IMR-90 (cell line): Measurements from ENCODE around the gene ANKRD6. TPM values are rescaled to one million over a fixed set of nuclear protein-coding genes. Genes with fewer than 3 reads are reported as not detected.
"Not testable (repeated sequence)": the region's sequence is repeated elsewhere in the genome, so short reads cannot be mapped to it uniquely, and the experiment has no call there.

ENCODE experiments used
- ATAC-seq: fragments of 200-7000 bp; cut with Tn5 transposase; 2 replicates; pipeline ENCODE4 v1.9.1; 2020; ENCODE audit warnings: low read depth, mild to moderate bottlenecking, moderate library complexity
- BruUV-seq: library from RNA; stranded (reverse); fragments of 400-500 nt; replicated peaks from 2 replicates; lab custom pipeline; 2021; lab: Mats Ljungman, UMichigan
- CTCF ChIA-PET: fragments of 300-600 bp; formaldehyde crosslinking; extraction: SDS; loops from one replicate; lab custom pipeline; 2021; ENCODE audit warnings: antibody characterized with exemption; lab: Yijun Ruan, JAX
- POLR2A ChIA-PET: fragments of 300-600 bp; sonication (Branson Sonifier 250); formaldehyde crosslinking; loops from one replicate; lab custom pipeline; 2022; ENCODE audit warnings: antibody characterized with exemption; ENCODE audit not compliant: unreplicated experiment; lab: Charles Lee
- DNase-seq: peaks from one replicate; pipeline ENCODE4 v3.0.0; 2013
- H2AFZ ChIP-seq: replicated peaks from 2 replicates; pipeline ENCODE3; 2013; ENCODE audit warnings: low read length, mild to moderate bottlenecking; ENCODE audit not compliant: poor library complexity
- H2AK5ac ChIP-seq: 2 replicates; pipeline ENCODE4 v1.6.1; 2013; ENCODE audit warnings: low read depth, low read length, inconsistent platforms
- H2AK9ac ChIP-seq: replicated peaks from 2 replicates; pipeline ENCODE3; 2013; ENCODE audit warnings: mild to moderate bottlenecking, low read depth, low read length, moderate library complexity; ENCODE audit not compliant: poor library complexity
- H2BK120ac ChIP-seq: 2 replicates; pipeline ENCODE4 v1.6.1; 2013; ENCODE audit warnings: low read depth, low read length, inconsistent platforms
- H2BK15ac ChIP-seq: 3 replicates; pipeline ENCODE4 v1.6.1; 2013; ENCODE audit warnings: low read depth, low read length, inconsistent platforms
- H2BK20ac ChIP-seq: 2 replicates; pipeline ENCODE4 v1.6.1; 2013; ENCODE audit warnings: low read depth, mild to moderate bottlenecking, inconsistent platforms, low read length, moderate library complexity
- H2BK5ac ChIP-seq: 2 replicates; pipeline ENCODE4 v1.6.1; 2013; ENCODE audit warnings: mild to moderate bottlenecking, low read depth, low read length, inconsistent platforms; ENCODE audit not compliant: poor library complexity, severe bottlenecking
- H3K14ac ChIP-seq: replicated peaks from 2 replicates; pipeline ENCODE4 v1.6.1; 2013; ENCODE audit warnings: low read depth, low read length, inconsistent platforms
- H3K18ac ChIP-seq: 2 replicates; pipeline ENCODE4 v1.6.1; 2013; ENCODE audit warnings: low read depth, low read length, control low read depth
- H3K23ac ChIP-seq: 2 replicates; pipeline ENCODE4 v1.6.1; 2013; ENCODE audit warnings: low read depth, low read length, inconsistent platforms
- H3K27ac ChIP-seq: 2 replicates; pipeline ENCODE4 v1.5.1; 2013; ENCODE audit warnings: mild to moderate bottlenecking, control low read depth, low read length; ENCODE audit not compliant: insufficient read depth
- H3K27me3 ChIP-seq: 2 replicates; pipeline ENCODE4 v1.6.1; 2013; ENCODE audit warnings: low read length; ENCODE audit not compliant: control insufficient read depth, insufficient read depth
- H3K36me3 ChIP-seq: 2 replicates; pipeline ENCODE4 v1.6.1; 2013; ENCODE audit warnings: low read length, mixed read lengths; ENCODE audit not compliant: control insufficient read depth, insufficient read depth
- H3K4ac ChIP-seq: 2 replicates; pipeline ENCODE4 v1.6.1; 2013; ENCODE audit warnings: low read depth, low read length, inconsistent platforms
- H3K4me1 ChIP-seq: 2 replicates; pipeline ENCODE4 v1.6.1; 2013; ENCODE audit warnings: low read length, mixed read lengths; ENCODE audit not compliant: control insufficient read depth, insufficient read depth
- H3K4me2 ChIP-seq: 2 replicates; pipeline ENCODE4 v1.6.1; 2013; ENCODE audit warnings: low read depth, mild to moderate bottlenecking, control low read depth, low read length, moderate library complexity
- H3K4me3 ChIP-seq: 2 replicates; pipeline ENCODE4 v1.5.1; 2013; ENCODE audit warnings: low read depth, mild to moderate bottlenecking, control low read depth, low read length, moderate library complexity; ENCODE audit not compliant: insufficient read depth
- H3K56ac ChIP-seq: 2 replicates; pipeline ENCODE4 v1.6.1; 2013; ENCODE audit warnings: low read length, inconsistent platforms; ENCODE audit not compliant: insufficient read depth; ENCODE audit errors: extremely low read depth
- H3K79me1 ChIP-seq, 2 experiments: 2 replicates each; pipeline ENCODE4 v1.6.1; 2013; ENCODE audit warnings: low read length in 2 of 2, inconsistent platforms in 1 of 2, low read depth in 1 of 2
- H3K9ac ChIP-seq: 2 replicates; pipeline ENCODE4 v1.6.1; 2013; ENCODE audit warnings: low read depth, low read length, control low read depth
- H3K9me1 ChIP-seq: 2 replicates; pipeline ENCODE4 v1.6.1; 2013; ENCODE audit warnings: low read length, inconsistent platforms; ENCODE audit not compliant: insufficient read depth
- H3K9me3 ChIP-seq: 2 replicates; pipeline ENCODE4 v1.6.1; 2013; ENCODE audit warnings: low read length; ENCODE audit not compliant: control insufficient read depth, insufficient read depth
- H4K20me1 ChIP-seq: 2 replicates; pipeline ENCODE4 v1.6.1; 2013; ENCODE audit warnings: low read length, inconsistent platforms; ENCODE audit not compliant: insufficient read depth
- H4K5ac ChIP-seq: 2 replicates; pipeline ENCODE4 v1.6.1; 2013; ENCODE audit warnings: mild to moderate bottlenecking, low read depth, low read length, control low read depth
- H4K8ac ChIP-seq, 2 experiments: 2 replicates each; pipeline ENCODE4 v1.6.1; 2013; ENCODE audit warnings: low read depth in 2 of 2, low read length in 2 of 2, control low read depth in 1 of 2, inconsistent platforms in 1 of 2
- H4K91ac ChIP-seq: 2 replicates; pipeline ENCODE4 v1.6.1; 2013; ENCODE audit warnings: low read depth, low read length, inconsistent platforms; ENCODE audit not compliant: insufficient read depth
- WGBS, 2 experiments: methylation state at CpG; one replicate each; pipeline versions ENCODE4 v1.1.5 to v1.1.7; 2013; ENCODE audit warnings: missing lambda C conversion rate in 2 of 2; ENCODE audit not compliant: insufficient read length in 1 of 2; ENCODE audit errors: extremely low coverage in 2 of 2; 5-methylcytosine and 5-hydroxymethylcytosine counted together
- dilution Hi-C: fragments of 300-500 bp; cut with HindIII; formaldehyde crosslinking; loops from one replicate; pipeline ENCODE4 v1.14.3; 2018; ENCODE audit warnings: low sequenced_read_pairs; ENCODE audit not compliant: unreplicated experiment
- in situ Hi-C: fragments of 300-500 bp; cut with MboI; formaldehyde crosslinking; loops from 3 replicates; pipeline ENCODE4 v1.14.3; 2019; ENCODE audit warnings: low sequenced_read_pairs, inconsistent platforms, mixed read lengths
- intact Hi-C: fragments of 100-400 bp; cut with micrococcal nuclease; formaldehyde crosslinking; loops from 2 replicates; pipeline ENCODE4 v1.10.0; 2022
- polyA plus RNA-seq, 3 experiments: library from polyadenylated mRNA; depleted of rRNA; stranded (reverse); fragments of >200 nt; gene quantifications; 2 replicates each; pipeline ENCODE4 v1.2.3, GENCODE V29; 2012; ENCODE audit warnings: low replicate concordance in 1 of 3
- total RNA-seq: library from RNA; depleted of rRNA; stranded (reverse); fragments of >200 nt; gene quantifications from 2 replicates; pipeline ENCODE4 v1.2.3, GENCODE V29; 2012

ANKRD6 gene
- total and polyA plus RNA-seq, 2 of the 4 experiments (the other 2 are of a cell fraction) = 0.12 to 0.18 TPM

DNA sequence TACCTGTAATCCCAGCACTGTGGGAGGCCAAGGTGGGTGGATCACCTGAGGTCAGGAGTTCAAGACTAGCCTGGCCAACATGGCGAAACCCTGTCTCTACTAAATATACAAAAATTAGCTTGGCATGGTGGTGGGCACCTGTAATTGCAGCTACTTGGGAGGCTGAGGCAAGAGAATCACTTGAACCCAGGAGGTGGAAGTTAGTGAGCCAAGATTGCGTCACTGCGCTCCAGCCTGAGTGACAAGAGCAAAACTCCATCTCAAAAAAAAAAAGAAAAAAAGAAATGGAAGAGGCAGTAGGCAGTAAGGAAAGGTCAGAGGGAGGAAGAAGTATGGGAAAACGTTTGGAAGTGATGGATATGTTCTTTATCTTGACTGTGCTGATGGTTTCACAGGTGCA lies 35.1 kb upstream of the ANKRD6 start:
- intact Hi-C loops, BruUV-seq: not testable (repeated sequence)
- WGBS, 2 experiments = 0% methylated on average over 1 of the region's 4 CpGs; no CpG with 5 or more reads in 1 of the 2 experiments

More for the DNA sequence above, 35.1 kb upstream of the ANKRD6 start:
- H2AK9ac ChIP-seq, H3K14ac ChIP-seq, H3K56ac ChIP-seq, H3K4me3 ChIP-seq, H4K8ac ChIP-seq, H2BK15ac ChIP-seq, H3K27ac ChIP-seq, H4K20me1 ChIP-seq, DNase-seq, in situ Hi-C loops, H3K18ac ChIP-seq, H3K27me3 ChIP-seq, H3K79me1 ChIP-seq, H4K5ac ChIP-seq, dilution Hi-C loops, H2AK5ac ChIP-seq, POLR2A ChIA-PET, CTCF ChIA-PET, H3K36me3 ChIP-seq, H2BK5ac ChIP-seq, H4K91ac ChIP-seq, H2BK20ac ChIP-seq, H3K23ac ChIP-seq, H3K4me1 ChIP-seq, H3K9me1 ChIP-seq, H2BK120ac ChIP-seq, H3K4me2 ChIP-seq, ATAC-seq, H3K9ac ChIP-seq, H3K9me3 ChIP-seq, H3K4ac ChIP-seq, H2AFZ ChIP-seq: not testable (repeated sequence)
